Left lung (tissue), 10 donors: ENCODE data around the gene ZNF598. TPM values are rescaled to one million over a fixed set of nuclear protein-coding genes. Genes with fewer than 3 reads are reported as not detected.
A peak's percentile ranks its signal among the peaks of the same experiment; 100 is the strongest.

Experiments used
- ATAC-seq: fragments of 200-7000 bp; cut with Tn5 transposase; one replicate; pipeline ENCODE4 v1.9.1; 2020; ENCODE audit warnings: moderate library complexity
- DNase-seq, 4 donors: peaks; one replicate each; pipeline ENCODE4 v3.0.0-alpha.2; 2013 to 2020
- H3K27ac ChIP-seq, 2 donors: fragments of 200-600 bp; sonication (generic) in 1 of 2; one replicate each; pipeline versions ENCODE4 v1.5.0 to v1.8.0; 2020 to 2021
- H3K27me3 ChIP-seq, 2 donors: fragments of 200-600 bp; sonication (generic) in 1 of 2; one replicate each; pipeline versions ENCODE4 v1.5.0 to v1.8.0; 2020 to 2021
- H3K36me3 ChIP-seq, 2 donors: fragments of 200-600 bp; sonication (generic) in 1 of 2; one replicate each; pipeline versions ENCODE4 v1.5.0 to v1.8.0; 2020 to 2021
- H3K4me1 ChIP-seq, 2 donors: fragments of 200-600 bp; one replicate each; pipeline ENCODE4 v1.8.0; 2021
- H3K4me3 ChIP-seq, 2 donors: fragments of 200-600 bp; sonication (generic) in 1 of 2; one replicate each; pipeline versions ENCODE4 v1.5.0 to v1.8.0; 2020 to 2021; ENCODE audit warnings: mild to moderate bottlenecking in 1 of 2
- H3K9me3 ChIP-seq, 2 donors: fragments of 200-600 bp; sonication (generic) in 1 of 2; one replicate each; pipeline versions ENCODE4 v1.5.0 to v1.8.0; 2020 to 2021
- CTCF ChIP-seq, 2 donors: fragments of 200-600 bp; sonication (generic) in 1 of 2; IDR thresholded peaks; one replicate each; pipeline versions ENCODE4 v1.5.0 to v1.8.0; 2021; ENCODE audit warnings: antibody characterized with exemption in 2 of 2
- intact Hi-C, 2 donors: fragments of 100-400 bp; cut with DNase I; formaldehyde crosslinking; loops; one replicate each; pipeline versions ENCODE4 v1.11.2 to v1.14.2; 2022
- polyA plus RNA-seq, 6 donors: library from polyadenylated mRNA; unstranded; fragments of 120-200 nt; gene quantifications; one replicate each; pipeline ENCODE4 v1.2.1, GENCODE V29; 2013; ENCODE audit not compliant: insufficient read length in 6 of 6
- total RNA-seq, 2 donors: library from RNA; stranded (reverse); fragmentation: NEBNext Ultra II Directional; extraction: Animal tissue kit (Norgen Biotek cat#: 25700); gene quantifications; one replicate each; pipeline ENCODE4 v1.2.1, GENCODE V29; 2021
- donor health status: DM: no; HTN: yes; CAD: no.
- donor health status: DM: no; HTN: no; CAD: no.

ZNF598 gene
- total and polyA plus RNA-seq, 8 donors: 15.2 to 45.9 (median 23.1) TPM

GRCh38 chr16:2040787-2041522, 31.3 kb upstream of the ZNF598 start:
- ATAC-seq (peak; percentile 35), DNase-seq (peak in 2 of 4 donors; percentile 79 to 87)
- Histone ChIP-seq H3K27me3 (no peaks in the 10 kb centered on the region), H3K9me3 (no peaks in the 10 kb centered on the region), H3K27ac (peak overlapping the region; percentile 81 to 85), H3K36me3 (peaks cover 0 to 21% of the 10 kb centered on the region in 2 donors), H3K4me3 (no peak overlapping the region), H3K4me1 (peaks cover 64 to 95% of the 10 kb centered on the region in 2 donors)
- intact Hi-C loops: no loop called here
- no peak for TF ChIP-seq CTCF (IDR thresholded peaks at IDR 0.05)

GRCh38 chr16:2040041-2040786, 30.6 kb upstream of the ZNF598 start:
- Histone ChIP-seq H3K9me3 (no peaks in the 10 kb centered on the region), H3K4me3 (no peak overlapping the region), H3K27me3 (no peaks in the 10 kb centered on the region), H3K4me1 (peaks cover 72 to 96% of the 10 kb centered on the region in 2 donors), H3K27ac (peak overlapping the region; percentile 81 to 85), H3K36me3 (peaks cover 0 to 21% of the 10 kb centered on the region in 2 donors)
- intact Hi-C loops: no loop called here
- ATAC-seq: no peak
- DNase-seq: no peak
- no peak for TF ChIP-seq CTCF (IDR thresholded peaks at IDR 0.05)

GRCh38 chr16:2039274-2040031, 29.8 kb upstream of the ZNF598 start:
- Histone ChIP-seq H3K4me1 (peaks cover 76 to 95% of the 10 kb centered on the region in 2 donors), H3K36me3 (peaks cover 0 to 21% of the 10 kb centered on the region in 2 donors), H3K9me3 (no peaks in the 10 kb centered on the region), H3K27me3 (no peaks in the 10 kb centered on the region), H3K4me3 (no peak overlapping the region), H3K27ac (peak overlapping the region; percentile 81 to 85)
- peak; percentile 6 for ATAC-seq
- intact Hi-C loops: no loop called here
- DNase-seq: peak; percentile 62 to 99 (median 89)
- no peak for TF ChIP-seq CTCF (IDR thresholded peaks at IDR 0.05)

GRCh38 chr16:2038382-2039231, 29.0 kb upstream of the ZNF598 start:
- peaks cover 0 to 21% of the 10 kb centered on the region in 2 donors for H3K36me3 ChIP-seq
- TF ChIP-seq CTCF (IDR thresholded peaks at IDR 0.05): no peak
- ATAC-seq (no peak), DNase-seq (peak in 3 of 4 donors; percentile 77 to 93 (median 86))
- H3K4me1 ChIP-seq: peaks cover 75 to 92% of the 10 kb centered on the region in 2 donors
- no peak overlapping the region for H3K4me3 ChIP-seq
- H3K27ac ChIP-seq: peak overlapping the region; percentile 81 to 85
- intact Hi-C loops: no loop called here
- H3K9me3 ChIP-seq: no peaks in the 10 kb centered on the region
- H3K27me3 ChIP-seq: no peaks in the 10 kb centered on the region
